ENCODE measurements around the gene CAMK1D. TPM values are rescaled to one million over a fixed set of nuclear protein-coding genes. Genes with fewer than 3 reads are reported as not detected.

CAMK1D gene
- total RNA-seq, 6 experiments from 2014 or later: 5.3 to 10.8 (median 9.5) TPM

DNA sequence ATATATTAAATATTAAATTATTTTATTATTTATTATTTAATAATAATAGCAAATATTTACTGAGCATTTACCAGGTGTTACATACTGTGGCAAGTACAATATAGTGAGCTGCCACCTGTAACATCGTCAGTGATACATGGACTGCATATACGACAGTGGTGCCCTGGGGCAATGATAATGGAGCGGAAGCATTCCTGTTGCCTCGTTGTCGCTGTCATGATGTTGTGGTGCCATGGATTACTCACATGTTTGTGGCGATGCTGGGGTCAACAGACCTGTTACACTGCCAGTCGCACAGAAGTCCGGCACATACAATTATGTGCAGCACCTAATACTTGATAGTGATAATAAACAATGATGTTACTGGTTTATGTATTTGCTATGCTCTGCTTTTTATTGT is 20.6 kb downstream of the CAMK1D start:
- intact Hi-C loops (cut with DNase I): no loop called here
- Histone ChIP-seq H3K36me3 (no peaks in the 10 kb centered on the region), H3K4me1 (peaks cover 0 to 9% (median 3%) of the 10 kb centered on the region in 4 donors), H3K9me3 (no peaks in the 10 kb centered on the region), H3K27me3 (no peaks in the 10 kb centered on the region), H3K4me3 (no peak overlapping the region), H3K27ac (no peak overlapping the region)
- 93% methylated on average over 8 of the region's 8 CpGs for WGBS (ENCODE audit: insufficient coverage, low coverage, low lambda C conversion rate, missing lambda C conversion rate)
- peak in 1 of 3 donors; percentile 22 for DNase-seq
- no peak for ATAC-seq
- TF ChIP-seq, protein P1, sequence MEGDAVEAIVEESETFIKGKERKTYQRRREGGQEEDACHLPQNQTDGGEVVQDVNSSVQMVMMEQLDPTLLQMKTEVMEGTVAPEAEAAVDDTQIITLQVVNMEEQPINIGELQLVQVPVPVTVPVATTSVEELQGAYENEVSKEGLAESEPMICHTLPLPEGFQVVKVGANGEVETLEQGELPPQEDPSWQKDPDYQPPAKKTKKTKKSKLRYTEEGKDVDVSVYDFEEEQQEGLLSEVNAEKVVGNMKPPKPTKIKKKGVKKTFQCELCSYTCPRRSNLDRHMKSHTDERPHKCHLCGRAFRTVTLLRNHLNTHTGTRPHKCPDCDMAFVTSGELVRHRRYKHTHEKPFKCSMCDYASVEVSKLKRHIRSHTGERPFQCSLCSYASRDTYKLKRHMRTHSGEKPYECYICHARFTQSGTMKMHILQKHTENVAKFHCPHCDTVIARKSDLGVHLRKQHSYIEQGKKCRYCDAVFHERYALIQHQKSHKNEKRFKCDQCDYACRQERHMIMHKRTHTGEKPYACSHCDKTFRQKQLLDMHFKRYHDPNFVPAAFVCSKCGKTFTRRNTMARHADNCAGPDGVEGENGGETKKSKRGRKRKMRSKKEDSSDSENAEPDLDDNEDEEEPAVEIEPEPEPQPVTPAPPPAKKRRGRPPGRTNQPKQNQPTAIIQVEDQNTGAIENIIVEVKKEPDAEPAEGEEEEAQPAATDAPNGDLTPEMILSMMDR (IDR thresholded peaks at IDR 0.05): no peak
- no peak for TF ChIP-seq POLR2A (IDR thresholded peaks at IDR 0.05)

DNA sequence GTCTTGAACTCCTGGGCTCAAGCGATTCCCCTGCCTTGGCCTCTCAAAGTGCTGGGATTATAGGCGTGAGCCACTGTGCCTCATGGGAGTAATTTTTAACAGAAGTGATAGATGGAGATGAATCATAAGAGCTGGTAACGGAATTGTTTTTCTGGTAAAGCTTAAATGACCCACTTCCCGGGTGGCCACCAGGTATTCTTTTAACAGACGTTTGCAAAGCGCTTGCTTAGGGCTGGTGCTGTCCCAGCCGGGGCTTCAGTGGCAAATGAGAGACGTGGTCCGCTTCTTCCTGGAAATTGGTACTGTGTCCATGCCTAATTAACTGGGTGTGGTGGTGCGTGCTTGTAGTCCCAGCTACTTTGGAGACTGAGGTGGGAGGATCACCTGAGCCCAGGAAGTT is 23.5 kb downstream of the CAMK1D start:
- DNase-seq (no peak), ATAC-seq (no peak)
- no peaks in the 10 kb centered on the region for H3K27me3 ChIP-seq
- no peaks in the 10 kb centered on the region for H3K4me1 ChIP-seq
- intact Hi-C loops (cut with DNase I): no loop called here
- H3K9me3 ChIP-seq: no peaks in the 10 kb centered on the region
- no peaks in the 10 kb centered on the region for H3K36me3 ChIP-seq
- H3K4me3 ChIP-seq: no peak overlapping the region
- no peak for TF ChIP-seq POLR2A (IDR thresholded peaks at IDR 0.05)
- TF ChIP-seq, protein P1 (IDR thresholded peaks at IDR 0.05): no peak
- no peak overlapping the region for H3K27ac ChIP-seq
- 94% methylated on average over 10 of the region's 10 CpGs for WGBS (ENCODE audit: insufficient coverage, low coverage, low lambda C conversion rate, missing lambda C conversion rate)

DNA sequence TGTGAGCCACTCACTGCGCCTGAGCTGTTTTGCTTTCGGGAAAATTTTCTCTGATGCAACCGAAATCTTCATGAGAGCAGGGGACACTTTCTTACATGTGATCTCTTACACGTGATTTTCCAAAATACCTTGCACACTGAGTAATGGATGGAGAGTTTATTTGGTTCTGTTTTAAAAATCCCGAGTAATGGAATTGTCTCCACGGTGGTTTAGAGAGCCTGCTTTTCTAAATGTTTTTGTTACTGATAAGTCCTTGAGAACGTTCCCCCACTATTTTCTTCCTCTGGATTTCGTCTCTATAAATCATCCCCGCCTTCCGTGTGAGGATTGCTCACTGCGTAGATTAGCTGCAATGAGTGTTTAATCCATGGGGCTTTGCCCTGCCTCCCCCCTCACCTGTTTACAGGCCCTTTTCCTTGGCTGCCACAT is 25.7 kb downstream of the CAMK1D start:
- H3K9me3 ChIP-seq: no peaks in the 10 kb centered on the region
- H3K27me3 ChIP-seq: no peaks in the 10 kb centered on the region
- 77% methylated on average over 9 of the region's 11 CpGs for WGBS (ENCODE audit: insufficient coverage, low coverage, low lambda C conversion rate, missing lambda C conversion rate)
- no peak for DNase-seq
- intact Hi-C loops (cut with DNase I): no loop called here
- ATAC-seq: no peak
- H3K27ac ChIP-seq: no peak overlapping the region
- TF ChIP-seq POLR2A (IDR thresholded peaks at IDR 0.05): no peak
- TF ChIP-seq, protein P1 (IDR thresholded peaks at IDR 0.05): no peak
- H3K4me3 ChIP-seq: no peak overlapping the region
- H3K4me1 ChIP-seq: no peaks in the 10 kb centered on the region
- no peaks in the 10 kb centered on the region for H3K36me3 ChIP-seq

DNA sequence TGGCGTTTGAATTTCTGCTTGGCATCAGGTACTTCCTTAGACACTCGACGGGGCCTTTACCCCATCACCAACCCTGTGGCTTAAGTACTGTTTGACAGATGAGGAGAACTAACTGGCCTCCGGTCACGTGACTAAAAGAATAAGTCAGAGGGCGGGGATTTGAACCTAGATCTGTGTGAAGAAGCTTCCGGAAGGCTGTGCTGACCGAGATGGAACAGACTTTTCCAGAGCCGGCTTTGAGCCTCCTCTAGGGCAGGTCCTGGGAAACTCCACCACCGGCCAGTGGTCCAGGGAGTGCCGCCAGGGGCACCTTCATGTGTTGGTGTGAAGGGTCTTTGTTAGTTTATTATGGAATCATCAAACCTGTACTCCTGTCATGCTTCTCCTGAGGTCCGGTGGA is 26.9 kb downstream of the CAMK1D start:
- no peaks in the 10 kb centered on the region for H3K9me3 ChIP-seq
- no peaks in the 10 kb centered on the region for H3K36me3 ChIP-seq
- intact Hi-C loops (cut with DNase I): no loop called here
- WGBS (ENCODE audit: insufficient coverage, low coverage, low lambda C conversion rate, missing lambda C conversion rate): 77% methylated on average over 3 of the region's 12 CpGs
- no peak overlapping the region for H3K27ac ChIP-seq
- no peaks in the 10 kb centered on the region for H3K27me3 ChIP-seq
- TF ChIP-seq POLR2A (IDR thresholded peaks at IDR 0.05): no peak
- TF ChIP-seq, protein P1 (IDR thresholded peaks at IDR 0.05): no peak
- H3K4me3 ChIP-seq: no peak overlapping the region
- ATAC-seq (peak in 1 of 4 donors; percentile 7), DNase-seq (peak in 1 of 3 donors; percentile 31)
- H3K4me1 ChIP-seq: no peaks in the 10 kb centered on the region

Measured in right lobe of liver (tissue), 6 donors.